Thyroid gland (tissue), 4 donors: ENCODE measurements around the gene CORO1C. TPM values are rescaled to one million over a fixed set of nuclear protein-coding genes. Genes with fewer than 3 reads are reported as not detected.

Experiments used
- DNase-seq, 2 donors: peaks; one replicate each; pipeline ENCODE4 v3.0.0-alpha.2; 2019
- H3K27ac ChIP-seq, 3 donors: fragments of 200-600 bp; sonication (generic); 1 replicate in 2 of 3; 2 replicates in 1 of 3; pipeline ENCODE4 v1.5.1; 2016 to 2019; ENCODE audit warnings: mild to moderate bottlenecking in 1 of 3, moderate library complexity in 1 of 3
- H3K27me3 ChIP-seq: fragments of 200-600 bp; sonication (generic); one replicate; pipeline ENCODE4 v1.5.1; 2019
- H3K36me3 ChIP-seq, 2 donors: fragments of 200-600 bp; sonication (generic); one replicate each; pipeline ENCODE4 v1.5.1; 2016 to 2019
- H3K4me1 ChIP-seq, 2 donors: fragments of 200-600 bp; sonication (generic); one replicate each; pipeline ENCODE4 v1.5.1; 2017 to 2019
- H3K4me3 ChIP-seq, 3 donors: fragments of 200-600 bp; sonication (generic); replicated peaks in 1 of 3; 1 replicate in 2 of 3; 2 replicates in 1 of 3; pipeline ENCODE4 v1.5.1; 2016; ENCODE audit warnings: mild to moderate bottlenecking in 1 of 3
- H3K9me3 ChIP-seq: fragments of 200-600 bp; sonication (generic); one replicate; pipeline ENCODE4 v1.5.1; 2017
- CTCF ChIP-seq, 6 experiments: fragments of 200-600 bp in 3 of 6; fragments of 450-650 bp in 3 of 6; sonication (generic) in 3 of 6; IDR thresholded peaks; one replicate each; pipeline ENCODE4 v1.5.1; 2016 to 2019; ENCODE audit warnings: antibody characterized with exemption in 6 of 6, mild to moderate bottlenecking in 2 of 6, inconsistent platforms in 1 of 6, moderate library complexity in 1 of 6
- POLR2A ChIP-seq, 2 donors: fragments of 450-650 bp; IDR thresholded peaks; one replicate each; pipeline ENCODE4 v1.6.1; 2017; ENCODE audit warnings: antibody characterized with exemption in 2 of 2, mild to moderate bottlenecking in 2 of 2, moderate library complexity in 1 of 2
- WGBS, 2 donors: methylation state at CpG; one replicate each; pipeline ENCODE4 v1.1.5; 2017; 5-methylcytosine and 5-hydroxymethylcytosine counted together
- intact Hi-C: fragments of 100-400 bp; cut with DNase I; formaldehyde crosslinking; loops from one replicate; pipeline ENCODE4 v1.15.1; 2023
- total RNA-seq, 4 donors: library from RNA; depleted of rRNA; stranded (reverse); fragments of >200 nt; gene quantifications; one replicate each; pipeline ENCODE4 v1.2.3, GENCODE V29; 2016

Gene CORO1C
- total RNA-seq, 4 donors from 2014 or later = 22.0 to 63.6 (median 30.1) TPM

GRCh38 chr12:108690191-108690518 is 41.2 kb downstream of the CORO1C start:
- H3K4me3 ChIP-seq = no peak overlapping the region
- H3K9me3 ChIP-seq = no peaks in the 10 kb centered on the region
- no peaks in the 10 kb centered on the region for H3K27me3 ChIP-seq
- intact Hi-C loops = no loop called here
- peaks cover 32 to 59% of the 10 kb centered on the region in 2 donors for H3K4me1 ChIP-seq
- no peak for DNase-seq
- peak overlapping the region; percentile 89 to 99 (median 94) for H3K27ac ChIP-seq
- H3K36me3 ChIP-seq = no peaks in the 10 kb centered on the region
- no peak for TF ChIP-seq CTCF (IDR thresholded peaks at IDR 0.05)
- peak in 1 of 2 donors; percentile 8 for TF ChIP-seq POLR2A (IDR thresholded peaks at IDR 0.05)

GRCh38 chr12:108689314-108690190 is 41.8 kb downstream of the CORO1C start:
- DNase-seq = no peak
- Histone ChIP-seq H3K9me3 (no peaks in the 10 kb centered on the region), H3K27ac (peak overlapping the region; percentile 89 to 99 (median 94)), H3K4me1 (peaks cover 38 to 65% of the 10 kb centered on the region in 2 donors), H3K4me3 (no peak overlapping the region), H3K27me3 (no peaks in the 10 kb centered on the region), H3K36me3 (no peaks in the 10 kb centered on the region)
- WGBS, 2 donors = 57 to 60% methylated on average over 7 of the region's 7 CpGs
- TF ChIP-seq CTCF (IDR thresholded peaks at IDR 0.05) = no peak
- TF ChIP-seq POLR2A (IDR thresholded peaks at IDR 0.05) = no peak
- intact Hi-C loops = no loop called here

GRCh38 chr12:108686780-108687179 is 44.5 kb downstream of the CORO1C start:
- WGBS, 2 donors = 56 to 62% methylated on average over 6 of the region's 6 CpGs
- Histone ChIP-seq H3K36me3 (no peaks in the 10 kb centered on the region), H3K27me3 (no peaks in the 10 kb centered on the region), H3K4me1 (peaks cover 26 to 52% of the 10 kb centered on the region in 2 donors), H3K27ac (peak overlapping the region; percentile 3 to 48 (median 46)), H3K4me3 (no peak overlapping the region), H3K9me3 (no peaks in the 10 kb centered on the region)
- TF ChIP-seq CTCF (IDR thresholded peaks at IDR 0.05) (no peak), POLR2A (IDR thresholded peaks at IDR 0.05) (no peak)
- intact Hi-C loops = no loop called here
- peak in 1 of 2 donors; percentile 37 for DNase-seq

- Histone ChIP-seq H3K4me3 (no peak overlapping the region), H3K27me3 (no peaks in the 10 kb centered on the region), H3K4me1 (peaks cover 15 to 40% of the 10 kb centered on the region in 2 donors), H3K9me3 (no peaks in the 10 kb centered on the region), H3K27ac (peak overlapping the region; percentile 46 to 60 (median 52)), H3K36me3 (no peaks in the 10 kb centered on the region)
- DNase-seq = no peak
- WGBS, 2 donors = 67 to 74% methylated on average over 4 of the region's 4 CpGs
- no peak for TF ChIP-seq CTCF (IDR thresholded peaks at IDR 0.05)
- TF ChIP-seq POLR2A (IDR thresholded peaks at IDR 0.05) = no peak
- intact Hi-C loops = no loop called here
These were observed 45.7 kb downstream of the CORO1C start for GRCh38 chr12:108685469-108686260.
